H1 (cell line): ENCODE measurements around the gene TP73. TPM values are rescaled to one million over a fixed set of nuclear protein-coding genes. Genes with fewer than 3 reads are reported as not detected.

Experiments
- SAP30 ChIP-seq: fragments of 300-600 bp; sonication (generic); IDR thresholded peaks from 2 replicates; pipeline ENCODE4 v1.7.1; 2012; ENCODE audit warnings: low read length, moderate library complexity, mild to moderate bottlenecking, inconsistent platforms; ENCODE audit not compliant: insufficient read depth, insufficient replicate concordance
- polyA plus RNA-seq, 7 experiments: library from polyadenylated mRNA; depleted of rRNA in 3 of 7; stranded (reverse) in 5 of 7; unstranded in 2 of 7; fragments of >200 nt in 5 of 7; fragments of 200-250 nt in 2 of 7; gene quantifications; 1 replicate in 5 of 7; 2 replicates in 1 of 7; 4 replicates in 1 of 7; pipeline versions ENCODE4 v1.2.1 to v1.2.3, GENCODE V29; 2011 to 2013; ENCODE audit warnings: missing spikeins in 2 of 7, mixed read lengths in 2 of 7
- total RNA-seq: library from RNA; stranded (reverse); fragmentation: NEBNext Ultra II Directional; extraction: Animal tissue kit (Norgen Biotek cat#: 25700); gene quantifications from 2 replicates; pipeline ENCODE4 v1.2.1, GENCODE V29; 2021

TP73 gene
- total and polyA plus RNA-seq, 2 of the 8 experiments (the other 6 are each of a cell fraction or from before 2014, with no cell fraction given), result 2.6 to 3.1 TPM

- no peak for TF ChIP-seq SAP30
- TF ChIP-seq, all 59 proteins: peak for 4
These were observed 41.7 kb upstream of the TP73 start (continued) for GRCh38 chr1:3610527-3611169.
